Muscle of leg (tissue), 11 donors: ENCODE results near the gene PRKG1. TPM values are rescaled to one million over a fixed set of nuclear protein-coding genes. Genes with fewer than 3 reads are reported as not detected.
"Not testable (repeated sequence)": the region's sequence is repeated elsewhere in the genome, so short reads cannot be mapped to it uniquely, and the experiment has no call there.

ENCODE experiments used
- DNase-seq: peaks from one replicate; pipeline ENCODE4 v3.0.0; 2013
- H3K27ac ChIP-seq: one replicate; pipeline ENCODE4 v1.5.1; 2013; ENCODE audit warnings: mild to moderate bottlenecking, low read length, control low read depth
- H3K27me3 ChIP-seq: one replicate; pipeline ENCODE4 v1.6.1; 2013; ENCODE audit warnings: low read length; ENCODE audit not compliant: control insufficient read depth, insufficient read depth
- H3K36me3 ChIP-seq: one replicate; pipeline ENCODE4 v1.6.1; 2013; ENCODE audit warnings: low read length; ENCODE audit not compliant: control insufficient read depth, insufficient read depth
- H3K4me1 ChIP-seq: one replicate; pipeline ENCODE4 v1.6.1; 2013; ENCODE audit warnings: low read length; ENCODE audit not compliant: control insufficient read depth, insufficient read depth
- H3K4me3 ChIP-seq: one replicate; pipeline ENCODE4 v1.5.1; 2013; ENCODE audit warnings: low read length, control low read depth
- H3K9me3 ChIP-seq: replicated peaks from 2 replicates; pipeline ENCODE4 v1.6.1; 2013; ENCODE audit warnings: low read depth, low read length; ENCODE audit not compliant: control insufficient read depth
- WGBS: methylation state at CpG from one replicate; pipeline ENCODE4 v1.1.5; 2013; ENCODE audit warnings: missing lambda C conversion rate; ENCODE audit not compliant: insufficient coverage; 5-methylcytosine and 5-hydroxymethylcytosine counted together
- polyA plus RNA-seq, 8 donors: library from polyadenylated mRNA; unstranded; fragments of 120-200 nt; gene quantifications; one replicate each; pipeline versions ENCODE4 v1.2.1 to v1.2.3, GENCODE V29; 2013; ENCODE audit warnings: inconsistent platforms in 1 of 8, low replicate concordance in 1 of 8; ENCODE audit not compliant: insufficient read length in 8 of 8, insufficient read depth in 1 of 8
- total RNA-seq: library from RNA; stranded (reverse); fragments of 120-200 nt; gene quantifications from one replicate; pipeline ENCODE4 v1.2.4, GENCODE V29; 2013

The PRKG1 gene
- total and polyA plus RNA-seq, 9 donors, result 23.3 to 59.2 (median 50.3) TPM

- Histone ChIP-seq H3K9me3 (no peaks in the 10 kb centered on the region), H3K27me3 (no peaks in the 10 kb centered on the region), H3K4me1 (peaks cover 4% of the 10 kb centered on the region), H3K4me3 (no peak overlapping the region), H3K27ac (peak overlapping the region; percentile 54), H3K36me3 (no peaks in the 10 kb centered on the region)
- DNase-seq, result peak; percentile 72
- WGBS, result 40% methylated on average over 1 of the region's 4 CpGs
These were observed 181.1 kb downstream of the PRKG1 start for GRCh38 chr10:51255381-51255780.

GRCh38 chr10:51257511-51258248 is 183.4 kb downstream of the PRKG1 start:
- peak; percentile 64 for DNase-seq
- Histone ChIP-seq H3K4me3 (no peak overlapping the region), H3K36me3 (no peaks in the 10 kb centered on the region), H3K27me3 (no peaks in the 10 kb centered on the region), H3K4me1 (peaks cover 4% of the 10 kb centered on the region), H3K9me3 (no peaks in the 10 kb centered on the region), H3K27ac (no peak overlapping the region)
- no CpG with 5 or more reads among the region's 7 CpGs for WGBS

GRCh38 chr10:51260376-51260775 is 186.1 kb downstream of the PRKG1 start:
- Histone ChIP-seq H3K9me3 (no peaks in the 10 kb centered on the region), H3K27ac (no peak overlapping the region), H3K27me3 (no peaks in the 10 kb centered on the region), H3K4me1 (peaks cover 2% of the 10 kb centered on the region), H3K36me3 (no peaks in the 10 kb centered on the region), H3K4me3 (no peak overlapping the region)
- DNase-seq, result no peak
- WGBS, result no CpG with 5 or more reads among the region's 2 CpGs

- Histone ChIP-seq H3K4me1 (no peaks in the 10 kb centered on the region), H3K27me3 (no peaks in the 10 kb centered on the region), H3K36me3 (no peaks in the 10 kb centered on the region), H3K4me3 (no peak overlapping the region), H3K9me3 (no peaks in the 10 kb centered on the region), H3K27ac (no peak overlapping the region)
- no peak for DNase-seq
- WGBS, result no CpG with 5 or more reads among the region's 3 CpGs
These were observed 192.2 kb downstream of the PRKG1 start for GRCh38 chr10:51266496-51266895.

GRCh38 chr10:51267980-51268570 is 193.8 kb downstream of the PRKG1 start:
- H3K4me3 ChIP-seq, H3K27ac ChIP-seq, H3K27me3 ChIP-seq, H3K4me1 ChIP-seq, H3K9me3 ChIP-seq, DNase-seq, H3K36me3 ChIP-seq: not testable (repeated sequence)
- WGBS, result 100% methylated on average over 4 of the region's 8 CpGs

GRCh38 chr10:51269821-51270220 is 195.5 kb downstream of the PRKG1 start:
- no peaks in the 10 kb centered on the region for H3K27me3 ChIP-seq
- no peaks in the 10 kb centered on the region for H3K9me3 ChIP-seq
- no peak for DNase-seq
- no peak overlapping the region for H3K4me3 ChIP-seq
- peaks cover 2% of the 10 kb centered on the region for H3K4me1 ChIP-seq
- H3K36me3 ChIP-seq, result no peaks in the 10 kb centered on the region
- H3K27ac ChIP-seq, result no peak overlapping the region

GRCh38 chr10:51270936-51271530 is 196.7 kb downstream of the PRKG1 start:
- H3K36me3 ChIP-seq, result no peaks in the 10 kb centered on the region
- WGBS, result no CpG with 5 or more reads among the region's 2 CpGs
- DNase-seq, result peak; percentile 78

GRCh38 chr10:51272099-51272498 is 197.8 kb downstream of the PRKG1 start:
- not testable (repeated sequence) for DNase-seq, H3K4me3 ChIP-seq, H3K4me1 ChIP-seq, H3K27ac ChIP-seq, H3K36me3 ChIP-seq, H3K9me3 ChIP-seq, H3K27me3 ChIP-seq
- no CpG with 5 or more reads among the region's 2 CpGs for WGBS

More at GRCh38 chr10:51270936-51271530, 196.7 kb downstream of the PRKG1 start:
- Histone ChIP-seq H3K4me3 (no peak overlapping the region), H3K4me1 (peaks cover 2% of the 10 kb centered on the region), H3K27ac (no peak overlapping the region), H3K27me3 (no peaks in the 10 kb centered on the region), H3K9me3 (no peaks in the 10 kb centered on the region)

GRCh38 chr10:51272555-51272954 is 198.3 kb downstream of the PRKG1 start:
- Histone ChIP-seq H3K9me3 (no peaks in the 10 kb centered on the region), H3K4me3 (no peak overlapping the region), H3K4me1 (peaks cover 2% of the 10 kb centered on the region), H3K36me3 (no peaks in the 10 kb centered on the region), H3K27me3 (no peaks in the 10 kb centered on the region), H3K27ac (no peak overlapping the region)
- WGBS, result no CpG with 5 or more reads among the region's 1 CpG
- DNase-seq, result peak; percentile 93

GRCh38 chr10:51273574-51273973 is 199.3 kb downstream of the PRKG1 start:
- no peaks in the 10 kb centered on the region for H3K36me3 ChIP-seq
- no peak overlapping the region for H3K27ac ChIP-seq
- DNase-seq, result peak; percentile 47
- H3K4me1 ChIP-seq, result peaks cover 2% of the 10 kb centered on the region
- H3K9me3 ChIP-seq, result no peaks in the 10 kb centered on the region
- no peaks in the 10 kb centered on the region for H3K27me3 ChIP-seq
- 85% methylated on average over 5 of the region's 5 CpGs for WGBS
- H3K4me3 ChIP-seq, result no peak overlapping the region
